SK-N-SH (cell line): Measurements from ENCODE around the gene EFNB2.

Source experiments
- EP300 ChIP-seq, 2 experiments: IDR thresholded peaks; 2 replicates each; pipeline versions ENCODE4 v1.4.0 to v1.6.1; 2012; ENCODE audit warnings: borderline replicate concordance in 1 of 2, low read depth in 1 of 2, low read length in 1 of 2
- EZH2phosphoT487 ChIP-seq: fragments of 200-600 bp; sonication (generic); IDR thresholded peaks from 2 replicates; pipeline ENCODE4 v1.6.1; 2017; ENCODE audit warnings: low read depth, mixed run types, mild to moderate bottlenecking, antibody characterized with exemption, moderate library complexity, borderline replicate concordance
- FOXM1 ChIP-seq: IDR thresholded peaks from 2 replicates; pipeline ENCODE4 v1.4.0; 2012; ENCODE audit warnings: low read depth, mild to moderate bottlenecking
- MAX ChIP-seq: IDR thresholded peaks from 2 replicates; pipeline ENCODE4 v1.4.0; 2012; ENCODE audit warnings: low read depth
- POLR2AphosphoS5 ChIP-seq: IDR thresholded peaks from 2 replicates; pipeline ENCODE4 v1.6.1; 2012; ENCODE audit warnings: low read depth, low read length
- RCOR1 ChIP-seq: fragments of 150-350 bp; IDR thresholded peaks from 2 replicates; pipeline ENCODE4 v1.6.1; 2017; ENCODE audit warnings: antibody characterized with exemption, low read length
- RXRA ChIP-seq: IDR thresholded peaks from 2 replicates; pipeline ENCODE4 v1.4.0; 2012; ENCODE audit warnings: low read depth, mild to moderate bottlenecking, borderline replicate concordance
- SMC3 ChIP-seq: IDR thresholded peaks from 2 replicates; pipeline ENCODE4 v1.6.1; 2012; ENCODE audit warnings: low read depth, low read length, improper control_type of control experiment
- TEAD4 ChIP-seq: IDR thresholded peaks from 2 replicates; pipeline ENCODE4 v1.4.0; 2012; ENCODE audit warnings: mild to moderate bottlenecking, borderline replicate concordance; ENCODE audit not compliant: insufficient read depth
- TF ChIP-seq, protein P1 (sequence below): fragments of 200-600 bp; sonication (generic); IDR thresholded peaks from 2 replicates; pipeline ENCODE4 v1.6.1; 2017; ENCODE audit warnings: antibody characterized with exemption, mild to moderate bottlenecking, moderate library complexity

DNA sequence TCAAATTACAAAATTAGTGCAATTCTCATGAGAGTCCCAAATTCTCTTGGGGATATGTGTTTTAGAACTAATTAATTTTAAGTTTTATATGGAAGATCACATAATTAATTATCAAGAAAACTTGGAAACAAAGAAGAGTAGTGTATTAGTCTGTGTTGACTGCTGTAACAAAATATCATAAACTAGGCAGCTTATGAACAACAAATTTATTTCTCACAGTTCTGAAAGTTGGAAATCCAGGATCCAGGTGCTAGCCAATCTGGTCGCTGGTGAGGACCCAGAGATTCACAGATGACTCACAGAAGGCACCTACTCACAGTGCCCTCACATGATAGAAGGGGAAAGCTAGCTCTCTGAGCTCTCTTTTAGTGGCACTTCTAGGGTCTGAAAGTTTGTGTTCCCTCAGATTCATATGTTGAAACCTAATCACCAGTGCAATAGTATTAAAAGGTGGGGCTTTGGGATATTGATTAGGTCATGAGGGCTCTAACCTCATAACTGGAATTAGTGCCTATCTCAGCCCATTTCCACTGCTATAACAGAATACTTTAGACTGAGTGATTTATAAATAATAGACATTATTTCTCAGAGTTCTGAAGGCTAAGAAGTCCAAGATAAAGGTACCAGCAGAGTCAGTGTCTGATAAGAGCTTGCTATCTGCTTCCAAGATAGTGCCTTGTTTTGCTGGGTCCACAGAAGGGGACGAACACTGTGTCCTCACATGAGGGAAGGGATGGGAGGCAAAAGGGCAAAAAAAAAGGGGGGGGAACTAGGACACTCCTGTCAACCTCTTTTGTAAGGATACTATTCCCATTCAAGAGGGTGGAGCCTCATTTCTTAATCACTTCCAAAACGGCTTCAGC is 34.0 kb upstream of the EFNB2 start:
- no peak for TF ChIP-seq FOXM1
- TF ChIP-seq, protein P1, sequence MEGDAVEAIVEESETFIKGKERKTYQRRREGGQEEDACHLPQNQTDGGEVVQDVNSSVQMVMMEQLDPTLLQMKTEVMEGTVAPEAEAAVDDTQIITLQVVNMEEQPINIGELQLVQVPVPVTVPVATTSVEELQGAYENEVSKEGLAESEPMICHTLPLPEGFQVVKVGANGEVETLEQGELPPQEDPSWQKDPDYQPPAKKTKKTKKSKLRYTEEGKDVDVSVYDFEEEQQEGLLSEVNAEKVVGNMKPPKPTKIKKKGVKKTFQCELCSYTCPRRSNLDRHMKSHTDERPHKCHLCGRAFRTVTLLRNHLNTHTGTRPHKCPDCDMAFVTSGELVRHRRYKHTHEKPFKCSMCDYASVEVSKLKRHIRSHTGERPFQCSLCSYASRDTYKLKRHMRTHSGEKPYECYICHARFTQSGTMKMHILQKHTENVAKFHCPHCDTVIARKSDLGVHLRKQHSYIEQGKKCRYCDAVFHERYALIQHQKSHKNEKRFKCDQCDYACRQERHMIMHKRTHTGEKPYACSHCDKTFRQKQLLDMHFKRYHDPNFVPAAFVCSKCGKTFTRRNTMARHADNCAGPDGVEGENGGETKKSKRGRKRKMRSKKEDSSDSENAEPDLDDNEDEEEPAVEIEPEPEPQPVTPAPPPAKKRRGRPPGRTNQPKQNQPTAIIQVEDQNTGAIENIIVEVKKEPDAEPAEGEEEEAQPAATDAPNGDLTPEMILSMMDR, result no peak
- no peak for TF ChIP-seq MAX
- TF ChIP-seq TEAD4, result no peak
- TF ChIP-seq RCOR1, result no peak
- TF ChIP-seq POLR2AphosphoS5, result no peak
- no peak for TF ChIP-seq EP300 (IDR thresholded peaks at IDR 0.05; ENCODE audit: borderline replicate concordance in 1 of 2, low read depth in 1 of 2, low read length in 1 of 2)
- no peak for TF ChIP-seq EZH2phosphoT487
- TF ChIP-seq RXRA, result no peak
- TF ChIP-seq SMC3, result no peak
